Measurements from ENCODE around the gene CAP2.

DNA sequence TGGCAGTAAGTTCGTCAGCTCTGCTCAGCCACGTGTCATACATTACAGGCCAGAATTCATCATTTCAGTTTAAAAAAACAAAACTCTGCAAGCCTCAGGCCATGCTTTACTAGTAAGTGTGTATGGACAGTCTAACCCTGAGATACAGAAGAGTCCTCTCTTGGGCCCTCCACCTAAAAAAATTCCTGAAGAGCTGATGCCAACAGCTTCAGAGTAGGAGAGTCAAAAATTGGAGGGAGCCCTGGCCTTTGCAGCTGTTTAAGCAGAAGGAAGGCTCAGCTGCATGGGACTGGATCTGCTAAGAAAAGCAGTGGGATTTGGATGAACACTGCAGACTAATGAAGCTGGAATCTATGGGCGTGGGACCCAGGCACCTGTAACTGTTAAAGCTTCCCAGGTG is 159.5 kb downstream of the CAP2 start:
- no peak for TF ChIP-seq YY1 (IDR thresholded peaks at IDR 0.05; ENCODE audit: insufficient read depth, insufficient read length)
- no peak for TF ChIP-seq SUZ12 (IDR thresholded peaks at IDR 0.05; ENCODE audit: extremely low read depth, insufficient read depth, insufficient read length)
